ENCODE measurements around the gene USP36. TPM values are rescaled to one million over a fixed set of nuclear protein-coding genes. Genes with fewer than 3 reads are reported as not detected.

Gene USP36
- total RNA-seq (2021) = 62.0 to 74.0 TPM (median 65.8 TPM) in 3 replicates
- percentile 75 among the genes with signal in this experiment for Bru-seq, nascent RNA
- long read RNA-seq, experiment 1, full-length matches to known transcripts = 6 of 188 reads
- long read RNA-seq, experiment 1, partial matches to known transcripts = 82 of 188 reads
- long read RNA-seq, experiment 1, other reads (novel, unspliced or antisense) = 100 of 188 reads
- long read RNA-seq, experiment 2, partial matches to known transcripts = 11 of 33 reads
- long read RNA-seq, experiment 2, other reads (novel, unspliced or antisense) = 22 of 33 reads
- long read RNA-seq, experiment 3, partial matches to known transcripts = 1 of 6 reads
- long read RNA-seq, experiment 3, other reads (novel, unspliced or antisense) = 3 of 6 reads

- POLR2A ChIA-PET = no interaction called here
- DNase-seq (ENCODE audit: low spot score) = peak; percentile 99
- peaks cover 21% of the 10 kb centered on the region for H3K4me1 Mint-ChIP-seq
- H3K27ac Mint-ChIP-seq = peak within 1 kb of the TSS; percentile 87
- no peaks in the 10 kb centered on the region for H3K9me3 Mint-ChIP-seq
- H3K36me3 Mint-ChIP-seq = peaks cover 18% of the 10 kb centered on the region
- no peaks in the 10 kb centered on the region for H3K27me3 Mint-ChIP-seq (ENCODE audit: low read depth)
- peak; percentile 90 for ATAC-seq
- peak within 1 kb of the TSS; percentile 84 for H3K4me3 Mint-ChIP-seq
- CTCF ChIA-PET = interaction anchor here (0.7 to 4.2 kb wide), 6 partner anchors 12 to 131 kb away, joined by 3 to 27 read pairs (median 4); no protein-coding TSS in a partner anchor
- TF ChIP-seq HMGA2 (CRISPR knock-in tag; IDR thresholded peaks at IDR 0.05) = no peak
- peak; percentile 99 for TF ChIP-seq ZBTB21 (CRISPR knock-in tag; IDR thresholded peaks at IDR 0.05; ENCODE audit: borderline replicate concordance)
- peak; percentile 22; the same call in 1 of the 2 replicates for TF ChIP-seq ELF4 (CRISPR knock-in tag; IDR thresholded peaks at IDR 0.05; ENCODE audit: low read depth)
- TF ChIP-seq GRHL2 (CRISPR knock-in tag; IDR thresholded peaks at IDR 0.05; ENCODE audit: insufficient replicate concordance, severe bottlenecking) = no peak
- no peak; the same call in 1 of the 2 replicates for TF ChIP-seq MYBL2 (CRISPR knock-in tag; IDR thresholded peaks at IDR 0.05)
- no peak for TF ChIP-seq STAT6 (CRISPR knock-in tag; conservative IDR thresholded peaks at IDR 0.05; ENCODE audit: low read depth)
- TF ChIP-seq NFYB (CRISPR knock-in tag; conservative IDR thresholded peaks at IDR 0.05; ENCODE audit: low read depth) = peak; percentile 33; the same call in 1 of the 2 replicates
- peak; percentile 93; the same call in 1 of the 2 replicates for TF ChIP-seq NR3C1 (CRISPR knock-in tag; conservative IDR thresholded peaks at IDR 0.05; ENCODE audit: low read depth)
- peak; percentile 66; the same call in 1 of the 2 replicates for TF ChIP-seq HMGXB4 (CRISPR knock-in tag; IDR thresholded peaks at IDR 0.05)
- peak; percentile 100 for TF ChIP-seq SP1 (CRISPR knock-in tag; conservative IDR thresholded peaks at IDR 0.05)
- no peak for TF ChIP-seq ZNF219 (CRISPR knock-in tag; IDR thresholded peaks at IDR 0.05; ENCODE audit: borderline replicate concordance)
- no peak; the same call in 1 of the 2 replicates for TF ChIP-seq ATF3 (CRISPR knock-in tag; conservative IDR thresholded peaks at IDR 0.05)
- TF ChIP-seq ZMAT4 (CRISPR knock-in tag; IDR thresholded peaks at IDR 0.05) = no peak
- peak; percentile 89 for TF ChIP-seq E2F5 (CRISPR knock-in tag; IDR thresholded peaks at IDR 0.05)
- TF ChIP-seq ETV6 (CRISPR knock-in tag; IDR thresholded peaks at IDR 0.05) = peak; percentile 43; the same call in 1 of the 2 replicates
- no peak for TF ChIP-seq IRF1 (CRISPR knock-in tag; IDR thresholded peaks at IDR 0.05)
- TF ChIP-seq ARID4B (CRISPR knock-in tag; IDR thresholded peaks at IDR 0.05; ENCODE audit: borderline replicate concordance) = 0 out of 2 replicates have a peak, but pooled peaks have one; percentile 73
- TF ChIP-seq CREM (CRISPR knock-in tag; IDR thresholded peaks at IDR 0.05) = peak; percentile 95
- peak; percentile 94 for TF ChIP-seq MAX (CRISPR knock-in tag; IDR thresholded peaks at IDR 0.05)
- no peak for TF ChIP-seq ZNF416 (CRISPR knock-in tag; IDR thresholded peaks at IDR 0.05)
- TF ChIP-seq SMAD4 (CRISPR knock-in tag; IDR thresholded peaks at IDR 0.05) = no peak
- peak; percentile 92 for TF ChIP-seq USF2 (CRISPR knock-in tag; IDR thresholded peaks at IDR 0.05)
Measured at GRCh38 chr17:78840780-78841611, at the start of gene USP36. Gene USP36, minus strand, starts transcription at chr17:78840814. Its CDS starts 4,451 bp downstream, at chr17:78836363.
